ENCODE results near the gene NINJ2. TPM values are rescaled to one million over a fixed set of nuclear protein-coding genes. Genes with fewer than 3 reads are reported as not detected.

NINJ2 gene
- total RNA-seq, 4 donors from 2014 or later, result 0.49 to 7.2 (median 2.0) TPM

DNA sequence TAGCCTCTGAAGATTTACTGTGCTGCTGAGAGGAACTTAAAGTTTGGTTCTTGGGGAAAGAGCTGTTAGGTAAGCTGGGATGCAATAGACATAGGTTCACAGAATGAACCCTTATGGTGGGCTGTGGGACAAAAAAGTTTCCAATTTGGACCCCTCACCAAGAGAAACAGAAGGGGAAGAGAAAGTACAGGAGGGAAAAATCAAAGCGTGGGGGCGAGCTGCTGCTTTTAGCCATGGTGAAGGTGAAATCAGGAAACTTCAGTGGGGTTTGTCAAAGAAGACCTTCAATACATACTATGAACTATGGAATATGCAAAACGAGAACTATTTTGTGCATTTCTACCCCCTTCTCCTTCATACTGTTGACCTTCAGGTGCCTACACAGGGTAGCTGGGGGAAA, 10.6 kb upstream of the NINJ2 start:
- no peaks in the 10 kb centered on the region for H3K36me3 ChIP-seq

DNA sequence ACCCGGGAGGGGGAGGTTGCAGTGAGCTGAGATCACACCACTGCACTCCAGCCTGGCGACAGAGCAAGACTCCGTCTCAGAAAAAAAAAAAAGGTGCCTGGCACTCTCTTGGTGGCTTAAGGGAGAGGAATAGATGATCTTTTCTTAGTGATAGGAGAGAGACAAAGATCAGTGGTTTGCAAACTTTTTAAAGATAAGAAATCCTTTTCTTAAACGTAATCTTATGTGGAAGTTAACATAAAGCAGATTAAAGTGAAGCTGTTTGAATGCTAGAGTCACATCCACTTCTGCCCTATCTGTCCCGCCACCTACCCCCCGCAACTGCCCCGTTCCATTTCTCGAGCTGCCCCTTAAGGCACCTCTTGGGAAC, 6.3 kb upstream of the NINJ2 start:
- H3K27me3 ChIP-seq, result no peaks in the 10 kb centered on the region
- intact Hi-C loops (cut with DNase I), result no loop called here
- no peak overlapping the region for H3K27ac ChIP-seq
- DNase-seq, result no peak
- H3K4me3 ChIP-seq (replicated peaks in 1 of 3), result no peak overlapping the region
- WGBS, 2 donors, result 83 to 86% methylated on average over 8 of the region's 8 CpGs
- H3K36me3 ChIP-seq, result no peaks in the 10 kb centered on the region
- H3K9me3 ChIP-seq, result no peaks in the 10 kb centered on the region
- H3K4me1 ChIP-seq, result peaks cover 0 to 8% of the 10 kb centered on the region in 2 donors
- TF ChIP-seq POLR2A (IDR thresholded peaks at IDR 0.05), result no peak
- TF ChIP-seq, protein P1, sequence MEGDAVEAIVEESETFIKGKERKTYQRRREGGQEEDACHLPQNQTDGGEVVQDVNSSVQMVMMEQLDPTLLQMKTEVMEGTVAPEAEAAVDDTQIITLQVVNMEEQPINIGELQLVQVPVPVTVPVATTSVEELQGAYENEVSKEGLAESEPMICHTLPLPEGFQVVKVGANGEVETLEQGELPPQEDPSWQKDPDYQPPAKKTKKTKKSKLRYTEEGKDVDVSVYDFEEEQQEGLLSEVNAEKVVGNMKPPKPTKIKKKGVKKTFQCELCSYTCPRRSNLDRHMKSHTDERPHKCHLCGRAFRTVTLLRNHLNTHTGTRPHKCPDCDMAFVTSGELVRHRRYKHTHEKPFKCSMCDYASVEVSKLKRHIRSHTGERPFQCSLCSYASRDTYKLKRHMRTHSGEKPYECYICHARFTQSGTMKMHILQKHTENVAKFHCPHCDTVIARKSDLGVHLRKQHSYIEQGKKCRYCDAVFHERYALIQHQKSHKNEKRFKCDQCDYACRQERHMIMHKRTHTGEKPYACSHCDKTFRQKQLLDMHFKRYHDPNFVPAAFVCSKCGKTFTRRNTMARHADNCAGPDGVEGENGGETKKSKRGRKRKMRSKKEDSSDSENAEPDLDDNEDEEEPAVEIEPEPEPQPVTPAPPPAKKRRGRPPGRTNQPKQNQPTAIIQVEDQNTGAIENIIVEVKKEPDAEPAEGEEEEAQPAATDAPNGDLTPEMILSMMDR (IDR thresholded peaks at IDR 0.05), result no peak

More for the DNA sequence above, 10.6 kb upstream of the NINJ2 start:
- Histone ChIP-seq H3K27ac (no peak overlapping the region), H3K4me1 (no peaks in the 10 kb centered on the region), H3K9me3 (no peaks in the 10 kb centered on the region), H3K4me3 (replicated peaks in 1 of 3) (no peak overlapping the region), H3K27me3 (no peaks in the 10 kb centered on the region)
- TF ChIP-seq, protein P1 (IDR thresholded peaks at IDR 0.05), result no peak
- TF ChIP-seq POLR2A (IDR thresholded peaks at IDR 0.05), result no peak
- no peak for DNase-seq
- intact Hi-C loops (cut with DNase I), result no loop called here
- WGBS, 2 donors, result 83 to 90% methylated on average over 3 of the region's 3 CpGs

DNA sequence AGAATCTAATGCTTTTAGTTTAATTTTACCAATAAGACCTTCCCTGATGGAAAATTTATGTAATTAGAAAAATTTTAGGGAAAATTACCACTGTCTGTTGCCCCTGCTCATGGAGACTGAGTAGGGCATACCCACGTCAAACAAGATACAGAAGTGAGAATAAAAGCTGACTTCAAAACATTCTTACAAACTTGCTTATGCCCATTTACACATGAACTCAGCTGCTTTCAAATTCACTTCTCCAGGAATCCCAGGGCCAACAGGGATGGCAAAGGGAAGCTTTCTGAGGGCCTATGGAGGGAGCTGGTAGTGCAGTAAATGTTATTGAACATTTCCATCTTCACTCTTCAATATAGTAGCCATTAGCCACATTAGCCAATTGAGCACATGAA, 4.8 kb upstream of the NINJ2 start:
- H3K27me3 ChIP-seq, result no peaks in the 10 kb centered on the region
- TF ChIP-seq, protein P1 (IDR thresholded peaks at IDR 0.05), result no peak
- TF ChIP-seq POLR2A (IDR thresholded peaks at IDR 0.05), result no peak
- WGBS, 2 donors, result 89 to 93% methylated on average over 1 of the region's 1 CpG
- intact Hi-C loops (cut with DNase I), result no loop called here
- no peaks in the 10 kb centered on the region for H3K9me3 ChIP-seq
- peaks cover 0 to 8% of the 10 kb centered on the region in 2 donors for H3K4me1 ChIP-seq
- no peak overlapping the region for H3K4me3 ChIP-seq (replicated peaks in 1 of 3)
- H3K27ac ChIP-seq, result no peak overlapping the region
- no peak for DNase-seq
- H3K36me3 ChIP-seq, result no peaks in the 10 kb centered on the region

DNA sequence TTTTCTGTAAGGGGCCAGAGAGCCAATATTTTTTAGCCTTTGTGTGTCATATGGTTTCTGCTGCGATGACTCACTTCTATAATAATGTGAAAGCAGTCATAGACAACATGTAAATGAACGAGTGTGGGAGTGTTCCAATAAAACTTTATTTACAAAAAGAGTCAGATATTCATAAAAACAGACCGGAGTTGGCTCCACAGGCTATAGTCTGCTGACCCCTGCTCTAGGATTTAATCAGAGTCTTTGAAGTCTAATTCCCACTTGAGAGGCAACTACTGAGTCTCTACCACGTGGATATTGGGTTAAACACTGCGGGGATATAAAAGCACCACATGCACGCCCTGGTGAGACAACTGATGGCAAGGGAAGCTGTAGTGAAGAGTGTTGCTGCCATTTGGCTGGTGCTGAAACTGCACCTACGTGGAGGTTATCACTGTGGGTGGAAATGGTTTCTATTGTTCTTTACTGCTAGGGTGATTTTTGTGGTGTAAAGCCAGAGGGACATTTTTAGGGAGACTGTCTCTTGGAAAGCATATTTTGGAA, 3.6 kb upstream of the NINJ2 start:
- peaks cover 0 to 8% of the 10 kb centered on the region in 2 donors for H3K4me1 ChIP-seq
- intact Hi-C loops (cut with DNase I), result no loop called here
- no peak overlapping the region for H3K4me3 ChIP-seq (replicated peaks in 1 of 3)
- TF ChIP-seq, protein P1 (IDR thresholded peaks at IDR 0.05), result no peak
- no peak for TF ChIP-seq POLR2A (IDR thresholded peaks at IDR 0.05)
- no peaks in the 10 kb centered on the region for H3K36me3 ChIP-seq
- 76 to 87% methylated on average over 7 of the region's 7 CpGs for WGBS, 2 donors
- no peaks in the 10 kb centered on the region for H3K9me3 ChIP-seq
- H3K27ac ChIP-seq, result no peak overlapping the region
- DNase-seq, result no peak
- H3K27me3 ChIP-seq, result no peaks in the 10 kb centered on the region

DNA sequence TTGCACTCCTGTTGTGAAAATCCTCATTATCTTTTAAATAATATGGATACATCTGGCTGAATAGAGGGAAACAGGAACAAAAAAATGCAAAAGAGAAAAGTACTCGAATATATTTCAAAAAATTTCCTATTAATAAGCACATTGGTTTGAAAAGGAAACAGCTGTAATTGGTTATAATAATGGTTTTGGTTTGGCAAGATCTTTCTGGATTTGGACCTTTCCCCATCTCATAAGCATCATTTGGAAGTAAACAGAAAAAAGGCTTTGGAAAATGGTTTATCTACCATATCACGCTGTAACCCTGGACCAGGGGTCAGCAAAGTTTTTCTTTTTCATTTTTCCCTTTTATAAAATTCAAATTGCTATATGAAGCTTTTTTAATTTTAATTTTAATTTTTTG, 2.8 kb upstream of the NINJ2 start:
- DNase-seq, result no peak

More for the DNA sequence above, 2.8 kb upstream of the NINJ2 start:
- Histone ChIP-seq H3K9me3 (no peaks in the 10 kb centered on the region), H3K36me3 (no peaks in the 10 kb centered on the region), H3K27me3 (no peaks in the 10 kb centered on the region), H3K4me1 (peaks cover 0 to 8% of the 10 kb centered on the region in 2 donors), H3K27ac (no peak overlapping the region), H3K4me3 (replicated peaks in 1 of 3) (no peak overlapping the region)
- intact Hi-C loops (cut with DNase I), result no loop called here
- 71 to 79% methylated on average over 2 of the region's 2 CpGs for WGBS, 2 donors
- no peak for TF ChIP-seq POLR2A (IDR thresholded peaks at IDR 0.05)
- TF ChIP-seq, protein P1 (IDR thresholded peaks at IDR 0.05), result no peak
